Mesenchymal stem cell (in vitro differentiated cells and primary cell): Measurements from ENCODE around the gene TMOD2.

Source experiments
- DNase-seq: peaks from one replicate; pipeline ENCODE4 v3.0.0-alpha.2; 2013
- H2AFZ ChIP-seq: one replicate; pipeline ENCODE4 v1.6.1; 2013; ENCODE audit warnings: low read depth, mild to moderate bottlenecking, control low read depth, inconsistent platforms, low read length, moderate library complexity
- H2AK5ac ChIP-seq: 2 replicates; pipeline ENCODE4 v1.6.1; 2013; ENCODE audit warnings: low read length, moderate library complexity, mild to moderate bottlenecking, inconsistent platforms; ENCODE audit not compliant: severe bottlenecking
- H2BK120ac ChIP-seq: one replicate; pipeline ENCODE4 v1.6.1; 2013; ENCODE audit warnings: low read depth, mild to moderate bottlenecking, inconsistent platforms, low read length, moderate library complexity
- H2BK12ac ChIP-seq, 2 experiments: one replicate each; pipeline ENCODE4 v1.6.1; 2013; ENCODE audit warnings: inconsistent platforms in 2 of 2, low read length in 2 of 2, mild to moderate bottlenecking in 2 of 2, moderate library complexity in 2 of 2, control low read depth in 1 of 2
- H2BK15ac ChIP-seq: one replicate; pipeline ENCODE4 v1.6.1; 2013; ENCODE audit warnings: mild to moderate bottlenecking, low read depth, inconsistent platforms; ENCODE audit not compliant: poor library complexity, severe bottlenecking
- H2BK5ac ChIP-seq: 2 replicates; pipeline ENCODE4 v1.6.1; 2013; ENCODE audit warnings: low read depth, mild to moderate bottlenecking, low read length, control low read depth, inconsistent platforms; ENCODE audit not compliant: poor library complexity, severe bottlenecking
- H3K14ac ChIP-seq, 2 experiments: one replicate each; pipeline ENCODE4 v1.6.1; 2013; ENCODE audit warnings: inconsistent platforms in 2 of 2, low read length in 2 of 2, control low read depth in 1 of 2, mild to moderate bottlenecking in 1 of 2, moderate library complexity in 1 of 2
- H3K18ac ChIP-seq, 2 experiments: one replicate each; pipeline ENCODE4 v1.6.1; 2013; ENCODE audit warnings: inconsistent platforms in 2 of 2, low read length in 2 of 2, control low read depth in 1 of 2, low read depth in 1 of 2, mild to moderate bottlenecking in 1 of 2
- H3K23ac ChIP-seq, 2 experiments: one replicate each; pipeline ENCODE4 v1.6.1; 2013; ENCODE audit warnings: inconsistent platforms in 2 of 2, low read length in 2 of 2, mild to moderate bottlenecking in 2 of 2, moderate library complexity in 2 of 2, control low read depth in 1 of 2
- H3K27ac ChIP-seq: 2 replicates; pipeline ENCODE4 v1.5.1; 2013; ENCODE audit warnings: mild to moderate bottlenecking, moderate library complexity, low read length, control low read depth, inconsistent platforms; ENCODE audit not compliant: poor library complexity, severe bottlenecking
- H3K27me3 ChIP-seq, 2 experiments: 2 replicates each; pipeline versions ENCODE4 v1.6.1 to v1.7.0; 2013; ENCODE audit warnings: low read length in 2 of 2, mild to moderate bottlenecking in 2 of 2, moderate library complexity in 2 of 2, control low read depth in 1 of 2, inconsistent platforms in 1 of 2; ENCODE audit not compliant: control insufficient read depth in 1 of 2, insufficient read depth in 1 of 2
- H3K36me3 ChIP-seq, 2 experiments: 2 replicates each; pipeline versions ENCODE4 v1.6.1 to v1.7.0; 2013; ENCODE audit warnings: low read length in 2 of 2, control low read depth in 1 of 2, inconsistent platforms in 1 of 2, low read depth in 1 of 2, mild to moderate bottlenecking in 1 of 2; ENCODE audit not compliant: insufficient read depth in 2 of 2, control insufficient read depth in 1 of 2
- H3K4ac ChIP-seq, 2 experiments: one replicate each; pipeline ENCODE4 v1.6.1; 2013; ENCODE audit warnings: inconsistent platforms in 2 of 2, low read length in 2 of 2, mild to moderate bottlenecking in 2 of 2, moderate library complexity in 2 of 2, control low read depth in 1 of 2, low read depth in 1 of 2
- H3K4me1 ChIP-seq: 2 replicates; pipeline ENCODE4 v1.6.1; 2013; ENCODE audit warnings: low read depth, low read length, control low read depth; ENCODE audit not compliant: control insufficient read depth, insufficient read depth
- H3K4me2 ChIP-seq: 2 replicates; pipeline ENCODE4 v1.6.1; 2013; ENCODE audit warnings: low read length, mild to moderate bottlenecking, inconsistent platforms; ENCODE audit not compliant: poor library complexity, severe bottlenecking
- H3K4me3 ChIP-seq, 2 experiments: 2 replicates each; pipeline versions ENCODE4 v1.5.1 to v1.7.0; 2013; ENCODE audit warnings: low read length in 2 of 2, mild to moderate bottlenecking in 2 of 2, control low read depth in 1 of 2, low read depth in 1 of 2; ENCODE audit not compliant: insufficient read depth in 1 of 2
- H3K79me1 ChIP-seq: replicated peaks from 2 replicates; pipeline ENCODE4 v1.6.1; 2013; ENCODE audit warnings: mild to moderate bottlenecking, control low read depth, low read length, inconsistent platforms; ENCODE audit not compliant: poor library complexity, severe bottlenecking
- H3K9ac ChIP-seq: 2 replicates; pipeline ENCODE4 v1.7.0; 2013; ENCODE audit warnings: mild to moderate bottlenecking, low read length, moderate library complexity
- H3K9me3 ChIP-seq: 2 replicates; pipeline ENCODE4 v1.7.0; 2013; ENCODE audit warnings: mild to moderate bottlenecking, low read length; ENCODE audit not compliant: control insufficient read depth
- H4K8ac ChIP-seq: one replicate; pipeline ENCODE4 v1.6.1; 2013; ENCODE audit warnings: inconsistent platforms, mild to moderate bottlenecking, low read length, moderate library complexity
- H4K91ac ChIP-seq: one replicate; pipeline ENCODE4 v1.6.1; 2013; ENCODE audit warnings: mild to moderate bottlenecking, low read length, inconsistent platforms
- WGBS: methylation state at CpG from one replicate; pipeline ENCODE4 v1.1.7; 2013; ENCODE audit warnings: mixed read lengths; 5-methylcytosine and 5-hydroxymethylcytosine counted together

Gene TMOD2

DNA sequence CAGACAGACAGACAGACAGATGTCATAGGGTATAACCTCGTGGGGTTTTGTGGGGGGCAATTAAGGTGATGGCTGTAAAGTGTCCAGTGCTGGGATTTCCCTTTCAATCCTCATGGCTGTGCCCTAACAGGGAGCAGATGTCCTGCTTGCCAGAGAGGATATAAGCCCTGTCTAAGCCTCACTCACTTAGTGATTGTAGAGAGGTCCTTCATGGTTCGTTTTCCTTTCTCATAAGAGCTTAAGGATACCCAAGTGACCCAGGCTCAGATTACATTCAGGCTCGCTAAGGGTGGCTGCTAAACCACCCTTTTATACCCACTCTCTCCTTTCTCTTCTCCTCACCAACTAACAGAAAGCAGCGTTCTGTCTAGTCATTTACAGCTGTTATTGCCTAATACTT lies 33.2 kb upstream of the TMOD2 start:
- no peak overlapping the region for H2AK5ac ChIP-seq
- no peak overlapping the region for H3K4me3 ChIP-seq
- H2BK120ac ChIP-seq: no peak overlapping the region
- no peak overlapping the region for H3K23ac ChIP-seq
- H3K9ac ChIP-seq: no peak overlapping the region
- peaks cover 0 to 4% of the 10 kb centered on the region in 2 experiments for H3K36me3 ChIP-seq
- no peak overlapping the region for H4K8ac ChIP-seq
- H3K27ac ChIP-seq: no peak overlapping the region
- H2AFZ ChIP-seq: no peak overlapping the region
- no peak overlapping the region for H2BK12ac ChIP-seq
- no peaks in the 10 kb centered on the region for H3K9me3 ChIP-seq
- H4K91ac ChIP-seq: no peak overlapping the region
- no peak overlapping the region for H3K4me2 ChIP-seq
- H3K18ac ChIP-seq: no peak overlapping the region
- no peaks in the 10 kb centered on the region for H3K79me1 ChIP-seq
- no peak overlapping the region for H2BK15ac ChIP-seq
- H3K4ac ChIP-seq: no peak overlapping the region
- H3K4me1 ChIP-seq: no peaks in the 10 kb centered on the region
- H3K27me3 ChIP-seq: peaks cover 0 to 20% of the 10 kb centered on the region in 2 experiments
- no peak overlapping the region for H2BK5ac ChIP-seq
- peak; percentile 10 for DNase-seq
- H3K14ac ChIP-seq: no peak overlapping the region
- 45% methylated on average over 4 of the region's 4 CpGs for WGBS

DNA sequence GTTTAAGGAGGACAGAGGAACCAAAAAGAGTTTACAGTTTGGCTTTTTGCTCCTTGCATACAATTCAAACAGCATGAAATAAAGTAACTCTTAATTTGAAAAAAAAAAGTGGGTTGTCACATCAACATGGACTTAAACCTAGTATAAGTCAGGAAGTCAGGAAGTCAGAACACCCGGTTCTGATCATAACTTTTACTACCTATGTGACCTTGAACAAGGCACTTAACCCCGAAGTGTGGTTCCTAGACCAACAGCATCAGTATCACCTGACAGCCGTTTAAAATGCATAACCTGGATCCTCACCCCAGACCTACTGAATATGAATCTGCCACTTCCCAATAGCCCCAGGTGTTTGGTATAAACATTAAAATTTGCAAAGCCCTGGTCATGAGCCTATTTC lies 32.7 kb upstream of the TMOD2 start:
- H3K27me3 ChIP-seq: peaks cover 0 to 16% of the 10 kb centered on the region in 2 experiments
- no peak overlapping the region for H2BK15ac ChIP-seq
- no peak overlapping the region for H2AK5ac ChIP-seq
- no peak overlapping the region for H3K18ac ChIP-seq
- peaks cover 0 to 4% of the 10 kb centered on the region in 2 experiments for H3K36me3 ChIP-seq
- no peak overlapping the region for H3K4me2 ChIP-seq
- H3K4me1 ChIP-seq: no peaks in the 10 kb centered on the region
- H3K4ac ChIP-seq: no peak overlapping the region
- no peak overlapping the region for H2BK5ac ChIP-seq
- no peak overlapping the region for H3K9ac ChIP-seq
- no peak overlapping the region for H4K91ac ChIP-seq
- WGBS: 82% methylated on average over 3 of the region's 3 CpGs
- no peaks in the 10 kb centered on the region for H3K9me3 ChIP-seq
- H3K23ac ChIP-seq: no peak overlapping the region
- H2BK12ac ChIP-seq: no peak overlapping the region
- no peaks in the 10 kb centered on the region for H3K79me1 ChIP-seq
- H3K27ac ChIP-seq: no peak overlapping the region
- H4K8ac ChIP-seq: no peak overlapping the region
- no peak overlapping the region for H3K14ac ChIP-seq
- H3K4me3 ChIP-seq: no peak overlapping the region
- DNase-seq: no peak
- H2BK120ac ChIP-seq: no peak overlapping the region
- H2AFZ ChIP-seq: no peak overlapping the region

DNA sequence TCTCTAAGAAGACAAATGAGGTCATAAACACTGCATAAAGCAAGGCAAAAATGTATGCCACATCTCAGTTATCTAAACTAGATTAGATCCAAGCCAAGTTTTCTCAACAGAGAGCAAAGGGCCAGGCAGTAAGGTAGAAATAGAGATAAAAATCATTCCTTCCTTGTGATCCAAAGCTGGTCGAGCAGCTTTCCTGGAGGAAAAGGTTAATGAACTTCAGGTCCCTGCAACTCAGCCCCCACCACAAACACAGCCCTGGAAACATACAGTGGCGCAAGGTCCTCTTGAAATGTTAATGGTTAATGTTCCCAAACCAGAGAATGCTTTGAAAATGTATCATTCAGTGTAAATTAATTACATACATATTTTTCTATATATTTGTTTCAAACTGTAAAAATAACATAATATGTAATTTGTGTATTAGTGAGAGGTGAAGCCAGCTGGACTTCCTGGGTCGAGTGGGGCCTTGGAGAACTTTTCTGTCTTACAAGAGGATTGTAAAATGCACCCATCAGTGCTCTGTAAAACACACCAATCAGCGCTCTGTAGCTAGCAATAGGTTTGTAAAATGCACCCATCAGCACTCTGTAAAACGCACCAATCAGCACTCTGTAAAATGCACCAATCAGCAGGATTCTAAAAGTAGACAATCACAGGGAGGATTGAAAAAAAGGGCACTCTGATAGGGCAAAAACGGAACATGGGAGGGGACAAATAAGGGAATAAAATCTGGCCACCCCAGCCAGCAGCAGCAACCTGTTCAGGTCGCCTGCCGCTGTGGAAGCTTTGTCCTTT lies 31.0 kb upstream of the TMOD2 start:
- WGBS: 75% methylated on average over 6 of the region's 8 CpGs
- H3K18ac ChIP-seq: no peak overlapping the region
- H2BK5ac ChIP-seq: no peak overlapping the region
- H3K9ac ChIP-seq: no peak overlapping the region
- H2BK12ac ChIP-seq: no peak overlapping the region
- H3K36me3 ChIP-seq: peaks cover 0 to 4% of the 10 kb centered on the region in 2 experiments
- no peaks in the 10 kb centered on the region for H3K79me1 ChIP-seq
- no peak overlapping the region for H2AFZ ChIP-seq
- no peak overlapping the region for H4K91ac ChIP-seq
- H3K4me3 ChIP-seq: no peak overlapping the region
- H3K4me2 ChIP-seq: no peak overlapping the region
- H3K9me3 ChIP-seq: no peaks in the 10 kb centered on the region
- no peak overlapping the region for H2AK5ac ChIP-seq
- no peak for DNase-seq
- H3K14ac ChIP-seq: no peak overlapping the region
- H3K27me3 ChIP-seq: peaks cover 0 to 3% of the 10 kb centered on the region in 2 experiments
- no peak overlapping the region for H4K8ac ChIP-seq
- H3K4me1 ChIP-seq: no peaks in the 10 kb centered on the region
- H3K27ac ChIP-seq: no peak overlapping the region
- H2BK120ac ChIP-seq: no peak overlapping the region
- H2BK15ac ChIP-seq: no peak overlapping the region
- H3K4ac ChIP-seq: no peak overlapping the region
- H3K23ac ChIP-seq: no peak overlapping the region

DNA sequence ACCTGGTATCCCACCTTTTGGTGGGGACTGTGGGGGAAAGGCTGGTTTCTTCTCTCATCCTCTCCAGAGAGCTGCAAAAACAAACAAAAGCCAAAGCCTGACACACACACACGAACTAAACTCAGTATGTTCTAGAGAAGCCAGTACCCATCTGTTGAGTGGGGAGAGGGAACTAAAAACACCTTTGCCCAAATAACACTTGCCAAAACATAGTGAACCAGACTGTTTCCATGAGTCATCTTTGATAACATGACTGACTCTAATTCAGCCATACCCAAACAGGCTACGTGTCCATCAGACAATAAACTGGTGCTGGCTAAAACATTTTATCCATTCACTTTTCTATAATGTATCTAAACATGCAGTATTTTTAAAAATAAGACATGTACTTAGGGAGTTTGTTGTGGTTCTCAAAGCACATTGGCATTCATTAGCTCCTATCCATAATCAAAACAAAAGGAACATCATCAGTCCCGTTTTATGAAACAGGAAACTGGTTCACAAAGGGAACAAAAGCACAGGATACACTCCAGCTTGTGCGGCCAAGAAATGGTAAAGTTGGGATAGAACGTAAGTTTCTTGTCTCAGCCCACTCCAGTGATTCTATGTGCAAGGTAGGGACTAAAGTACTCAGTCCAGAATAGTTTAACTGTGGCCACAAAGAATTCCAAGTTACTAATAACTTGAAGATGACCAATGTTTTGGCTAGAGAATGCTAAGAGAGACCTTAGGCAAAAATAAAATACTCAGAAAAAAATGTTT lies 30.0 kb upstream of the TMOD2 start:
- no peak overlapping the region for H4K91ac ChIP-seq
- H2BK120ac ChIP-seq: no peak overlapping the region
- H3K9ac ChIP-seq: no peak overlapping the region
- H3K9me3 ChIP-seq: no peaks in the 10 kb centered on the region
- H3K14ac ChIP-seq: no peak overlapping the region
- H3K4me3 ChIP-seq: no peak overlapping the region
- no peaks in the 10 kb centered on the region for H3K79me1 ChIP-seq
- no peak for DNase-seq
- no peak overlapping the region for H2AK5ac ChIP-seq
- no peak overlapping the region for H3K4me2 ChIP-seq
- H2BK15ac ChIP-seq: no peak overlapping the region
- no peak overlapping the region for H3K4ac ChIP-seq
- H2BK12ac ChIP-seq: no peak overlapping the region
- H3K27me3 ChIP-seq: peaks cover 0 to 3% of the 10 kb centered on the region in 2 experiments
- no peak overlapping the region for H2AFZ ChIP-seq
- H3K36me3 ChIP-seq: peaks cover 0 to 4% of the 10 kb centered on the region in 2 experiments
- H3K4me1 ChIP-seq: peaks cover 2% of the 10 kb centered on the region
- no peak overlapping the region for H4K8ac ChIP-seq
- WGBS: 91% methylated on average over 4 of the region's 5 CpGs
- H3K27ac ChIP-seq: no peak overlapping the region
- no peak overlapping the region for H2BK5ac ChIP-seq
- no peak overlapping the region for H3K23ac ChIP-seq
- H3K18ac ChIP-seq: no peak overlapping the region
